CD1c-positive myeloid dendritic cell (primary cell): ENCODE results near the gene KIF16B.
"Not testable (repeated sequence)": the region's sequence is repeated elsewhere in the genome, so short reads cannot be mapped to it uniquely, and the experiment has no call there.

Experiments
- DNase-seq: peaks from one replicate; pipeline ENCODE4 v3.0.0-alpha.2; 2016; ENCODE audit errors: extremely low spot score

The KIF16B gene, protein sequence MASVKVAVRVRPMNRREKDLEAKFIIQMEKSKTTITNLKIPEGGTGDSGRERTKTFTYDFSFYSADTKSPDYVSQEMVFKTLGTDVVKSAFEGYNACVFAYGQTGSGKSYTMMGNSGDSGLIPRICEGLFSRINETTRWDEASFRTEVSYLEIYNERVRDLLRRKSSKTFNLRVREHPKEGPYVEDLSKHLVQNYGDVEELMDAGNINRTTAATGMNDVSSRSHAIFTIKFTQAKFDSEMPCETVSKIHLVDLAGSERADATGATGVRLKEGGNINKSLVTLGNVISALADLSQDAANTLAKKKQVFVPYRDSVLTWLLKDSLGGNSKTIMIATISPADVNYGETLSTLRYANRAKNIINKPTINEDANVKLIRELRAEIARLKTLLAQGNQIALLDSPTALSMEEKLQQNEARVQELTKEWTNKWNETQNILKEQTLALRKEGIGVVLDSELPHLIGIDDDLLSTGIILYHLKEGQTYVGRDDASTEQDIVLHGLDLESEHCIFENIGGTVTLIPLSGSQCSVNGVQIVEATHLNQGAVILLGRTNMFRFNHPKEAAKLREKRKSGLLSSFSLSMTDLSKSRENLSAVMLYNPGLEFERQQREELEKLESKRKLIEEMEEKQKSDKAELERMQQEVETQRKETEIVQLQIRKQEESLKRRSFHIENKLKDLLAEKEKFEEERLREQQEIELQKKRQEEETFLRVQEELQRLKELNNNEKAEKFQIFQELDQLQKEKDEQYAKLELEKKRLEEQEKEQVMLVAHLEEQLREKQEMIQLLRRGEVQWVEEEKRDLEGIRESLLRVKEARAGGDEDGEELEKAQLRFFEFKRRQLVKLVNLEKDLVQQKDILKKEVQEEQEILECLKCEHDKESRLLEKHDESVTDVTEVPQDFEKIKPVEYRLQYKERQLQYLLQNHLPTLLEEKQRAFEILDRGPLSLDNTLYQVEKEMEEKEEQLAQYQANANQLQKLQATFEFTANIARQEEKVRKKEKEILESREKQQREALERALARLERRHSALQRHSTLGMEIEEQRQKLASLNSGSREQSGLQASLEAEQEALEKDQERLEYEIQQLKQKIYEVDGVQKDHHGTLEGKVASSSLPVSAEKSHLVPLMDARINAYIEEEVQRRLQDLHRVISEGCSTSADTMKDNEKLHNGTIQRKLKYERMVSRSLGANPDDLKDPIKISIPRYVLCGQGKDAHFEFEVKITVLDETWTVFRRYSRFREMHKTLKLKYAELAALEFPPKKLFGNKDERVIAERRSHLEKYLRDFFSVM (N-terminal part only)

DNA sequence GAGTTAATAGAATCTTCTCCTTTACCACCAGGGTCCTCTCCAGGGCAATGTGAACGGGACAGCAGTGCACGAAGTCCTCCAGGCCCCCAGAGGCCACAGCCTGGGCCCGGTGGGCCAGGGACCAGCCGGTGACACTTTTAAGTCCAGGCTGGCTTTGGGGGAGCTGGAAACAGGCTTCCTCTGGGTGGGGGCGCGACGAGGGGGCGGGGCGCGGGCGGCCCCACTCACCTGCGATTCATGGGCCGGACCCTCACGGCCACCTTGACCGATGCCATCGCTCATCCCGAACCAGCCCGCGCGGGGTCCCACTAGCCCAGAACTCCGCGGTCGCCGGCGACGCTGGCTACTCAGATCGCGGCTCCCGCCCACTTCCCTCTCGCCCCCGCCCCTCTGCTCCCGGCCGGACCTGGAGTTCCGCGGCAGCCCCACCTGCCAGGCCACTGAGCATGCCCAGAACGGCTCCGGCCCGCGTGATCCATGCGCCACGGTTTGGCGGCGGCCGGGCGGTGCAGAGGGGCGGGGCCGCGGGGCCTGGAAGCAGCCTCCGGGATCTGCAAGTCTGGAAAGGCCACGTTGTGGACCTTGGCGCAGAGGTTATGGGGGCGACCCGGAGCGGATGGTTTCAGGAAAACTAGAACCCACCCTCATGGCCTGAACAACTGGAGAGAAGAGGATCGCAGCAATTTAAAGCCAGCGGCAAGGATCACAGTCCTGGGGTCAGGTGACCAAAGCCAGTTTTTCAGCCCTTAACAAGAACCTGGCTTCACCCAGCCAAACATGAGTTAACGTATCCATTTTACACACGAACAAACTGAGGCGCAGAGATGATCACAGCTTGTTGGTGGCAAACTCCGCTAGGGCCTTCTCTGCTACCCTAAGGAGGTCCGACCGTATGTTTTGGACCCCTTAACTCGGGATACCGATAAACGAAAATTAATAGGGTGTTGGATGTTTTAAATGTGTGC is at the start of gene KIF16B:
TSS of gene KIF16B (minus strand) at position 448 of the 965 bp plus-strand sequence. CDS start at position 275, 173 bp downstream.
- DNase-seq: peak; percentile 91

DNA sequence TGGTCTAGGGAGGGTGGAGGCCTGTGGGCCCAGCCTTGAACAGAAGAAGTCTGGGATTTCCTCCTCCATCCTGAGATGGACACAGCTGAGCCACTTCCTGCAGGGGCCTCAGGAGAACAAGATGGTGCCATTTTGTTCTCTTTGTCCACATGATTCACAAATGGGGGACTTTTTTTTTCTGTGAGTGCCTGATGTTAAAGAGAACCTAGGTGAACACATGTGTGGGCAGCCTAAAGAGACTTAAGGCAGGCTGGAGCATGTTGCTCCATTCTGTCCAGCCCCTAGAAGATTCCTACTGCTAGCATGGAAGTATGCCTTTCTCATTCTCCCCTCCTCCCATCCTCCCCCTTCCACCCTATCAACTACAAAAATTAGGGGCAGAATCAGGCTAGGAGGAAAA is 49.3 kb upstream of the KIF16B start:
- no peak for DNase-seq

DNA sequence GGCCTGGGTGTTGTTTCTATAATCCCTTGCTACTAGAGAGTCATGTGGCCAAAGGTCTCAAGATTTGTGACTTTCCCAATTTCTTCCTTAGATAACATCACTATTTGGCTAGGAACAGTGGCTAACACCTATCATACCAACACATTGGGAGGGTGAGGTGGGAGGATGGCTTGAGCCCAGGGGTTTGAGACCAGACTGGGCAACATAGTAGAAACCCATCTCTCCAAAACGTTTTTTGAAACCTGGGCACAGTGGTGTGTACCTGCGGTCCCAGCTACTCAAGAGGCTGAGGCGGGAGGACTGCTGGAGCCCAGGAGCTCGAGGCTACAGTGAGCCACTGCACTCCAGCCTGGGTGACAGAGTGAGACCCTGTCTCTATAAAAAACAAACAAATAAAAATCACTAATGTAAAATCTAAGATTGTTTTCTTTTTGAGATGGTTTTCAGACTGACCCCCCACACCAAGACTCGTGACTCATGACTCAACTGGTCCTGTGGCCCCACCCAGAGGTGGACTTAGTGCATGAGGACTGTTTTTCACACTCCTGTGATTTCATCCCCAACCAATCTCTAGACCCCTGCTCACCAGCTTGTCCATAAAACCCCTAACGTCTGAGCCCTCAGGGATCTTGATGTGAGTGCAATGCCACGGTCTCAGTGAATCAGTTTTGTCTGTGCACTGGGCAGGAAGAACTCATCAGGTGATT is 48.3 kb upstream of the KIF16B start:
- no peak for DNase-seq

DNA sequence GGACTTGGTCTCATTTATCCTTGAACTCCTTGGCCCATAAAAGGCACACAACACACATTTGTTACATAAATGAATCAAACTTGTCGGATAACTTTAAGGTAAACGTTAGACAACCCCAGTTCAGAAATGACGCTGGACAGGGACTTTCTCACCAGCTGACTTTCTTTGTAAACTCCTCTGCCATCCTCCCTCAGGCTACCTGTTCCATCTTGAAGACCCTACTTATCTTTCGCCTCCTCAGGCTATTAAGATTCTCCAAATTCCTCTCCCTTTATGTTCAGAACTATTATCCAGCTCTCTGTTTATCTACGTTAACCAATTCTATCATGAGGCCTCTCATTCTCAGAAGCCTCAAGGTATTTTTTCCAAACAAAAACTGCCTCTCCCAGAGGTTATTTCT is 47.7 kb upstream of the KIF16B start:
- no peak for DNase-seq

DNA sequence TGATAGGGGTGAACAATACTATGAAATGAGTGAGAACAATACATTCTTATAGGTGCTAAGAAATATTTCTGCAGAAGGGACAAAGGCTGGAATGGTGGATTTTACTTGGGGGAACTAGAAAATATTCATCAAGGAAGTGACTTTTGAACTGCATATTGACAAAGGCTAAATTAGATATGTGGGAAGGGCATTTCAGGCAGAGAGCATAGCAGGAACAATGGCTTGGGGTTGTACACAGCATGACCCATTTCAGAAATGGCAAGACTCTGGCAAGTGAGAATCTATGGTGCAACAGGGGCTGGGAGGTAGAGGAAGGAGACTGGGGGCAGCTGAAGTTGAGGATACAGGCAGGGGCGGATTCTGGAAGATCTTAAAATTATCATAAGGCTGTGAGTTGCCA is 46.7 kb upstream of the KIF16B start:
- DNase-seq: no peak

DNA sequence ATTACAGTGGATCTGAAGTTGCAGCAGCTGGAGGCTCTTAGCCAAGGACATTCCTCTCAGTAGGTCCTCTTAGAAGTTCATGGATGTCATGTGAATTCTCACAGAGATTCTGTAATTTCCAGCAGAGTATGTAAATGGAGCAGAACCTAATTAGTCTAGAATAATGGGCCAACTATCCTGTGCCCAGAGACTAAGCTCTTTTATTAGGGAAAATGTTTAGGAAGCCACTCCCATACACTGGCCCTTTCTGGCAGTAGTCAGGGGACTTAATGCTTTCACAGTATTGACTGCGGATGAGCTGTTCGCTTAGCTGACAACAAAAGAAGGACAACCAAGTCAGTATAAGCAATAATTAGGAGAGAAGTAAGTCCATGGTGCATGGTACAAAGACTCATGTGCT is 43.8 kb upstream of the KIF16B start:
- DNase-seq: no peak

DNA sequence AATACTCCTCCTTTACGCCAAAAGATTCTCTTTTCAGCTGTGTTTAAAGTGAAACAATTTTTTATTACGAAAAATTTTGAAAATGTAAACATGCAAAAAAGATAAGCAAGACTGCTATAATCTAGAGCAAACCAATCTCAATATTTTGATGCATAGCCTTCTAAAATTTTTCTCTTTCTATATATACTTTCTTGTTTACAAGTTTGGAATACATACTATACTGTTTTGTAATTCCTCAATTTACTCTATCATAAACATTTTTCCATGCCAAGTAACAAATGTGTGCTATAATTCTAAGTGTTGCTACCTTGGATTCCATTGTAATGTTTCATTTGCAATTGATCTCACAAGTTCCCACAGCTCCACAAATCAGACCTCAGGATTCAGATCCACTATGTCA is 43.1 kb upstream of the KIF16B start:
- no peak for DNase-seq

DNA sequence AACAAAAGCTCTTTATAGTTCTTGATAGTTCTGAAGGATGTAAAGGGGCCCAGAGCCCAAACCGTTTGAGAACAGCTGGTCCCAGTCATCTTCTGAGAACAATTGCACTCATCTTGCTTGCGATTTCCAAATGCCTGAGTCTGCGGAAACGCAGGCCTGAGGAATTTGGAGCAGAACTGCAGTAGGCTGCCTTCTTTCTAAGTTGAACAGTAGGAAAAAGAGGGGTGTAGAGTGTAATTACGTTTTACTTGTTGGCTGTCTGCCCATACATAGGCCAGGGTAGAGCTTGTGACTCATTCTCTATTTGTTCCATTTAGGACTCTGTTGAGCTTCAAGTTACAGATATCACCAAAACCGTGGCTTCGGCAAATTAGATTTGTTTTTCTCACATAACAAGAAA is 42.0 kb upstream of the KIF16B start:
- no peak for DNase-seq

DNA sequence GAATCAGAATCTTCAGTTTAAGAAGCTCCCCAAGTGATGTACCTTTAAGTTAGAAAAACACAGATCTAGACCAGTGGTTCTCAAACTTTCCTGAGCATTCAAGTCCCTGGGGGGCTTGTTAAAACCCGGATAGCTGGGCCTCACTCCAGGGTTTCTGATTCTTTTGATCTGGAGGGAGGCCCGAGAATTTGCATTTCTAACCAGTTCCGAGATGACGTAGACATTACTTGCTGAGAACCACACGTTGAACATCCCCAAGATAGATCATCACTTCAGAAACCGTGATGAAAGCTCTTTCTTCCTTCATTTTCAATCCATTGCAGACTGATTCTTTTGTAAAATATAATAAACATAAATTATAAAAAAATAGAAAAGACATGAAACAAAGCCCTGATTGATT is 40.7 kb upstream of the KIF16B start:
- no peak for DNase-seq

DNA sequence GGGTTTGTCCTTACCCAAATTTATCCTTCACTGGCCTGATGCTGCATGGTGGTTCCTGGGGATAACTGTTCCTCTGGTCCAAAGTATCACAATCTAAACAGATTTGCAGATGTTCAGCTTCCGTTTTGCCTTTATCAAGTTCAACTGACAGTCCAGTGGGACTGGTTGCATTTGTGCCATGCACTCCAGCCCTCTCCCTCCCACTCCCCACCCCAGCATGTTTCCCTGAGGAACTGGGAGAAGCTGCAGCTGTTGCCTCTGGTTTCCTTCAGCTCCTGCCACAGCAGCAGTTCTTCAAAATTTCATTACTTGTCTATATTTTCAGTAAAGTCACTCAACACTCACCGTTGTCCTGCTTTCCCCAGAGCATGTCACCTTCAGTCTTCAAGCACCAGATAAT is 39.5 kb upstream of the KIF16B start:
- DNase-seq: no peak

DNA sequence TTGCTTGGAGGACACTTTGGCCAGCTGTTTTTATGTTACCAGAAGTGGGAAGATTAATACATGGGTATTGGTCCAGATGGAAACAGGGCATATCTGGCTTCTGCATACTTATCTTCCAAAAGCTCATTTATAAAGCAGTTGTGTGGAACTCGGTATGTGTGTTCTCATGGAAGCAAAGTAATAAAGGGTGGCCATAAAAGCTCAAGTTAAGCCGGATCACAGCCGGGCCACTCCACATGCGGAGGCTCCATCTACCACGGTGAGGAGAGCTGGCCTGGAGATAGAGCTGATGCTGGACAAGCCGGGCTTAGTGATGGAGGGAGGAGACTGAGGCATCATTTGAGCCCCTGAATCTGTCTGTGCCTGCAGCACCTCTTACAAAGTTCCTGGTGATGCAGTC is 38.6 kb upstream of the KIF16B start:
- DNase-seq: no peak

DNA sequence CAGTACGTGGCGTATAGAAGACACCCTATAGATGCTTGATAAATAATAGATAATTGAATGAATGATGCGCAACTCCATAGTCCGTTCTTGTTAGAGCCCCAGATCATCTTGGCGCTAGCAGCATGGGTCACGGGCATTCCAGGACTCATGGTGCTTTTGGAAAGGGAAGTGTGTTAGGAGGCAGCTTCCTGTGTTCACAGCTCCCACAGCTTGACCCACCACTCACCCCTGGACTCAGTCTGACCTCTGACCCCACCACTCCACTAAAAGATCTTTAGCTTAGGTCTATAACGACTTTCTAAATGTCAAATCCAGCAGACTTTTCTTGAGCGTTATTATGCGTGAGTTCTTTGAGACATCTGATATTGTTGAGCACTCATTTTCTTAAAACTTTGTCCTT is 35.8 kb upstream of the KIF16B start:
- DNase-seq: no peak

DNA sequence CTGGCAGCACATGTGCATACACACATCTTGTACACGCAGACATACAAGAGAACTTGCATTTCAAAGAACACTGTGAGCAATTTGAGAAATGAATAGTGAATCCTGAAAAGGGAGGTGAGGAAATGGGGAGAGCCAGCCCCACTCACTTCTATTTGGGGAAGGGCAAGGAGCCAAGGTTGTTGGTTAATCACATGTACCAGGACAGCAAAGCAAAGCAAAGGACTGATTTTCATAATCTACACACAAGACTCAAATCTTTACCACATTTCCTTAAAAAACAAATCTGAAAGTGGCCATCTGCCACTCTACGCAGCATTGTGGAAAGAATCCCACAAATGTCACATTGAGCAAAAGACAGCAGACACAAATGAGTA is 35.0 kb upstream of the KIF16B start:
- no peak for DNase-seq

DNA sequence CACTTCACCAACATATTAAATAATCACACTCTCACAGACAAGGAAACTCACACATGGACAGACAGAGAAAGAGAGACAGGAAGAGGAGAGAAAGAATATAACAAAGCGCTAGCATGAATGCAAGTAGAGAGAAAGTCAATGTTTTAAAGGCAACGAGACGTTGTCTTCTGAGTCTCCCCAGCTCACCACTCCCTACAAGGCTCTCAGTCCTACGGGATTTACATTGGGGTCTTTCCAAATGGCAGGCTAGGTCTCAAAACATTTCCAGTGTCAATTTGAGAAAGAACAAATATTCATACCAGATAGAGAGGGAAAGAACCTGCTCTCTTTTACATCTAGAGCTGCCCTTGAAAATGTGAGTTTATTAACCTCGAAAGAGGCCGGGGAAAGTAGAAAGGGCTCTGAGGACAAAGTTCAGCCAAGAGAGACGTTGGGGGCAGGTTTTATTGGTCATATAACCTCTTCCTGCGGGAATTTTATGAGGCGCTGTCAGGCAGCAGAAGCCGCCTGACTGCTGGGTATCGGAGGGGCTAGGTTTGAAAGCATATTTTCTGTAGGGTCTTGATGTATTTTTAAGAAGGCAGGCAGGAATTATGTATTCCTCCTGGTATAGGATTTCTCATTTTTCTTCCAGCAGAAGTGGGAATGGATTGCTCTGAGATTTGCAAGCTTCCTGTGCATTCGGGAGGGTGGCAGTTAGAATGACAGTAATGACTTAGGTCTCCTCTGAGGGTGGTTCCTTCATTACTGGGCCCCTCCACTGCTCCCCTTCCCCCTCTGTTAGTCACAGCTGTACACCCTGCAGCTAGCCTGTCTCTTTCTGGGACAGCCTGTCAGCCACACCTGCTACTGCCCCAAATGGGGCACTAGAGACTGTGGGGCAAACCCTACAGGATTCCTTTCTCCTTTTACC is 34.4 kb upstream of the KIF16B start:
- DNase-seq: no peak

DNA sequence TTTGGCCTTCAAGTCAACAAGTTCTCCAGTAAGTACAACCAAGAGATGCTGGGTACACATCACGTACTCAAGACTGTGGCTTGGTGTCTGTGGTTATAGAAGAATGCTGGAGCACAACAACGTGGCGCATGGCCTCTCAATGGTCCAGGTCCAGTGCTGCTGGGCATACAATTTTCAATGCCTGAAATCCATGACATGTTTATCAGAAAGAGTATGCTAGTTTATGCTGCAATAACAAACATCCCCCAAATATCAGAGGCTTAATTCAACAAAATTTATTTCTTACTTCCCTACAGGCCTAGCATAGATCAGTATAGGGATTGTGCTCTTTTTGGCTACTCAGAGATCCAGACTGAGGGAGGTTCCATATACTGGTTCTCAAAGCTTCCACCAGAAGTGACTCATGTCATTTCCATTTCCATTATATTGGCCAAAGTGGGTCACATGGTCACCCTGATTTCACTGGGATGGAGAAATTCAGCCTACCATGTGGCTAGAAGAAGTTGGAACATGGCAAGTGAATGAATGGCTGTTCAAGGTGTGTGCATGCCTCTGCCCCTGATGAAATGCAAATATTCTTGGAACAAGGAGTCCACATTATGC is 33.3 kb upstream of the KIF16B start:
- no peak for DNase-seq

DNA sequence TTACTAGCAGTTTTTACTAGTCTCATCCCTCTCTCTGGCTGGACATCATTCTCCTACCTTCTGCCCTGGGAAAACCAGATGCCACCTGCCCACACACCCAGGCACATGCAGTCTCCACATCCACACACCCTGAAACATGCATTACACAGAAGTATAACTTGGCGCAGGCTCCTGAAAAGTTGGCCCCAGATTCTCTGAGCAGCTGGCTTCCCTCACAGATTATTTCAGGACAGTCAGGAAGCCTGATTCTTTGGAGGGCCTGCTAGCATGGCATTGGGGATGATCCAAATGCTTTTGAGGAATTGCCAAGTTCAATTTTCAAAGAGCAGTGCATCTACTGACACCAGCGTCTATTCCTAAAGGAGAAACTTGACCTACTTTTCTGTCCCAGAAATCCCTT is 27.8 kb upstream of the KIF16B start:
- DNase-seq: no peak

DNA sequence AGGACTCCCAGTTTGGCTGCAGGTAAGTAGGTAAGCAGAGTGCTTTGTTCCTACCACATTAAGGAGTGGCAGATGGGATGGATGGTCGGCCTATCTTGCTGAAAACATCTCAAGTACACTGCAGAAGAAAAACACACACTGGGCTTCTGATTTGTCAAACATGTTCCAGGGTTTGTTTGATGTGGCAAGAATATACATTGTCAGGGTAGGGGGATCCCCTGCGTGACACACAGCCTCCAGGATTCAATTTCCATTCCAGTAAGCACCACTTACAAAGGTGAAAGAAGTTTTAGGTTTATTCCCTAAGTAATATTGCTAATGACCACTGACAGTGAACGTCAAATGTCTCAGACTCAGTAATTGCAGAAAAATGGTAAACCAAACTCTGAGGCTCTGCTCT is 26.0 kb upstream of the KIF16B start:
- DNase-seq: no peak

DNA sequence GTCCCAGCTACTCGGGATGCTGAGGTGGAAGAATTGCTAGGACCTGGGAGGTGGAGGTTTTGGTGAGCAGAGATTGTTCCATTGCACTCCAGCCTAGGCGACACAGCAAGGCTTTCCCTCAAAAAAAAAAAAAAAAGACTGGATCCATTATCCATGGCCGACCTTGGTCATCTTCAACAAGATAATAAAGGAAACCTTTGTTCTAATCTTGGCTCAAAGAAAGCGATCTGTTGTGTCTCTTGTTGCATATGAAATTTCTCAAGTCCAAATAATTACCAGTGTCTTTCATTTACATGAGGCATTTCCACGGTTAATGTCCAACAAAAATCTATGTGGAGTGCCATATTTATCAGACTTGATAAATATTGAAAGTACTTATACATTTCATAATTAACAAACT is 23.7 kb upstream of the KIF16B start:
- DNase-seq: no peak

DNA sequence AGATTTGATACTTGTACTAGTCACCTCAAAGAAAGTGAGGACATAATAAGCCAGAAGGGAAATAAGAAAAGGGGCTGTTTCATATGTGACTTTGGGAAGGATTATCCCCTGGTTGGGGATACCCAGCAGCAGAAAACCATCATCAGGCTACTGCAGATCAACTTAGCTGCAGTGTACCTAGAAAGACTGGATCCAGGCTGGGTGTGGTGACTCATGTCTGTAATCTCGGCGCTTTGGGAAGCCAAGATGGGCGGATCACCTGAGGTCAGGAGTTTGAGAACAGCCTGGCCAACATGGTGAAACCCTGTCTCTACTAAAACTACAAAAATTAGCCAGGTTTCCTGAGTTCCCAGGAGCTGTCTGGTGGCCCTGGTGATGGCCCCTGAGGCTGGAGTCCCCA is 23.2 kb upstream of the KIF16B start:
- DNase-seq: not testable (repeated sequence)
